ACHN (cell line): ENCODE results near the gene SOWAHA.

Experiments
- DNase-seq: peaks from one replicate; pipeline ENCODE4 v3.0.0-alpha.2; 2015
- in situ Hi-C: cut with HindIII; loops from 2 replicates; pipeline ENCODE4 v1.10.0; 2017; ENCODE audit warnings: low sequenced_read_pairs, low pct_ligation_motif_present, low pct_unique_long_range_greater_than_20kb

The SOWAHA gene

DNA sequence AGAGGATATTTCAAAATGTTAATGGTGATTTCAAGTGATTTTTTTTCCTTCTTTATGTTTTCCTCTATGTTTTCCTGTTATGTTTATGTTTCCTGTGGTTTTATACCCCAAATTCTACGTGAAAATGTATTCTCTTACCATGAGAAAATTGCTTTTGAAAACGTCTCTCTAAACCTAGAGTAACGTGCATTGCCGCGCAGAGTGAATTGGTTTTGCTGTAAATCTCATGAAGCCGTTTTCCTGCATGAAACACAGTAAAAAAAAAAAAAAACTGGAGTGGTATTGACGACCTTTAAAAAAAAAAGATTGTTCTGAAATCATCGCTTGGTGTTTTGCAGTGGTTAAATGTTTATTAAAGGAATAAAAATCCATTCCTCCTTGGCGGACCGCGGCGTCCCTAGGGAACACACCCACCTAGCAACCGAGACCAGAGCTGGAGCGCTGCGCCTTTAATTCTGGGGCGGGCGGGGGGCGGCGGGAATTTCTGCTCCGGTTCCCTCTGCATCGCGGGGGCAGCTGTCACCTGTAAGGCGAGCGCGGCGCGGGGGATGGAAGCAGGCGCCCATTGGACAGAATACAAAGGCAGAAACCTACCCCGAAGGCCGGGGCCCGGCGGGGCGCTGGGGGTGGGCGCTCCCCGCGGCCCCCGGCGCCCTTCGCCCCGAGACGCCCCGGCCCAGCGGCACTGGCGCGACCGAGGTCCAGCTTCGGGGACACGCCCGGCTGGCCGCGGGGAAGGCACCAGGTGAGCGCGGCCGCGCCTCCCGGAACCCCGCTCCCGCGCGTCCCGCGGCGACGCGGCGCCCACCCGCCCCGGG is at the start of gene SOWAHA:
SOWAHA (plus strand) TSS at position 522 of the 818 bp plus-strand sequence. CDS start 320 bp downstream, outside the sequence.
- no peak for DNase-seq
- in situ Hi-C loops = no loop called here

DNA sequence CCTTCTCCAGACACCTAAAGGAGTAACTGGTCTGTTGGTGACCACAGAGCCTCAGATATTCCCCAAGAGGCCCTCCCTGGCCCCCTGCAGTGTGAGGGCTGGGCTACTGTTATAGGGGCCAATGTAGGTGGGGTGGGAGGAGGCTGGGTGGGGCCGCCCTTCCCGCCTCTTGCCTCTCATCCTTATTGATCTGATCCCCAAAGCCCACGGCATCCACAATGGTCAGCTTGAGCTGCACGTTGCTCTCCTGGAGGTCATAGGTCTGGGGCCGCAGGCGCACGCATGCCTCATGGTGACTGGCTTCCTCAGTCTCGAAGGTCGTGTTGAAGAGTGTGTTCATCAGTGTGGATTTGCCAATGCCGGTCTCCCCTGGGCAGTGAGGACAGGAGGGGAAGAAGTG is 49.1 kb upstream of the SOWAHA start:
- in situ Hi-C loops = no loop called here
- no peak for DNase-seq

DNA sequence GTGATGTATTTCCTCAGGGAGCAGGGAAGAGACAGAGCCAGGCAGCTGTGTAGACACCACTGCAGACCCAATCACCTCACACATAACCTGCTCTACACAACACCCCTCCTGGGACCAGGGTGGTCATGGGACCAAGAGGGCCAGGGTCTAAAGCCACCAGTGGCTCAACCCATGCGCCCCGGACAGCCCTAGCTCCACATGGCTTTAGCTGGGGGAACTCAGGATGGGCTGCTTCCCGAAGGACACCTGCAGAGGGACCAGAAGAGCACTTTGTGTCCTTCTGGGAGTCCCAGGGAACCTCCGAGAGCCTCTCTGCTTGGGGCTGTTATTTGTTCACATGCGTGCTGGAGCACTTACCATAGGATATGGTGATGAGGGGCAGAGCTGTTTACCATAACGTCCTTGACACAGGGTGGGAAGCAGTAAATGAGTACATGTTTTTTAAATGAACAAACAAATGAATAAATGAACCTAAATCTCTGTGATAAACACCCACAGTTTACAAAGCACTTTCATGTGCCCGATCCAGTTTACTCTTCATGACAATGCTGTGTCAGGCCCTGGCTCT is 48.3 kb upstream of the SOWAHA start:
- in situ Hi-C loops = no loop called here
- DNase-seq = no peak

DNA sequence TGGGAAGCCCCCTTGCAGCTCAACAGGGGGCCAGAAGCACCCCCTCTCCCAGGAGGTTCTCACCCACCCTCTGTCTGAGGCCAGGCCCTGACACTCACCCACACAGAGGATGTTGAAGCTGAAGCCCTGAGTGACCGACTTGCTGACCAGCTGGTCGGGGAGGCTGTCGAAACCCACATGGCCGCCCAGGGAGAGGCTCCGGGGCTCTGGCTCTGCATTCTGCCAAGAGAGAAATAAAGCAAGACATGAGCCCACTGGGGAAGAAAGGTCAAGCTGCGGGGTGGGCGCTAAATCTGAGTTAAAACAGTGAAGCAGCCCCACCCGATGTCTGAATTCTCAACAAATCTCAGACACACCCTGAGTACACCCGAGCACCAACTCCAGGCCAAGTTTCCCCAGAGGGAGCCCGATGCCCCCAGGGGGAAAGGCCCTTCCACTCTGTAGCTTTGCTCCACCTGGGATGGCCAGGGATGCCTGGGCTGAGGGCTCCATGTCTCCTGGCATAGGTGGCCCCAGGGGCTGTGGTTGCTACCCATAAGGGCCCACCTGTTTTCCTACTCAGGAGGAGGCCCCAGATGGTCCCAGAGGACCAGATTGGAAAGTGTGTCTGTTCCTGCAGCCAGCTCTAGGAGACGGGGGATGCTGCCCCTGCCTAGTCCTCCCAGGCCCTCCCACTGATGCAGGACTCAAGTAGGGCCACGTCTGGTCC is 47.6 kb upstream of the SOWAHA start:
- DNase-seq = no peak
- in situ Hi-C loops = no loop called here

DNA sequence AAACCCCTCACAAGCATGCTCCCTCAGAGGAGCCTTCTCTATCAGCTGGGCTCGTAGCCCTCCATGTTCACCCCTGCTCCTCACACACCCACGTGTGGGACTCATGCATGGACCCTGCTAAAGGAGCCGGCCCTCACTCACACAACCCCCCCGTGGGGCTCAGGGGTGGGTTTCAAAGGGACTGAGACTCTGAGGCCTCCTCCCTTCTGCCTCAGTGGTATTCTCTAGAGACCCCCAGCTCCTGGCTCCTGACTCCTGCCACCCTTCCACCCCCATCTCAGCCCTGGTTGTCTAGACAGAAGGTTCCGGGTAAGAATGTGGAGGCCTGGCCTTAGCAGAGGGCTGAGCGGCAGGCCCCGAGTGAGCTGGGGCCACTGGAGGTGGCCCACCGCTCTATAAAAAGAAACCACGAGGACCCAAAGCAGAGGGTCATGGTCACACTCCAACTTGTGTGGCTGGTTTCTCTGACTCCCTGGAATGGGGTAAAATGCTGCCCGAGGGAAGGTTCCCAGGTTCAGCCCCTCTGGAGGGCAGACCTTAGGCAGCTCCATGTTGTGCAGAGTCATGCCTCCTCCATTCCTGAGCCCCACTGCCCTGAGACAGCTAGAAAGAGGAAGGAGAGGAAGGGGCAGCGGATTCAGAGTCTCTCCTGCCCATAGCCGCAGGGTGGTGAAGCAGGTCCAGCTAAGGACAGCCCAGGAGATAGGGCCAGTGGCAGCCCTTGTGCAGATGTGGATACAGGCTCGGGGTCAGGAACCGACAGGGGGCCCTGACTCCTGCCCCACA is 46.9 kb upstream of the SOWAHA start:
- no peak for DNase-seq
- in situ Hi-C loops = no loop called here

DNA sequence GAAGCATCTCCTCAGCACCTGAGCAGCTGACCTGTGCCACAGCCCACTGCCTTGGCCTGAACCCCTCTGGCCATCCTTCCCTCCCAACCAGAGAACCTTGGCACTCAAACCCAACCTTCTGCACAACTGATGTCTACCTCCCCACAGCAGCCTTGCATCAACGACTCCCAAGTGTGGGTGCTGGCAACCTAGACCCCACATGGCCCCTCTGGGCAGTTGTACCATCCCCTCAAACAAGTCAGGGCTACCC is 46.4 kb upstream of the SOWAHA start:
- no peak for DNase-seq
- in situ Hi-C loops = no loop called here

DNA sequence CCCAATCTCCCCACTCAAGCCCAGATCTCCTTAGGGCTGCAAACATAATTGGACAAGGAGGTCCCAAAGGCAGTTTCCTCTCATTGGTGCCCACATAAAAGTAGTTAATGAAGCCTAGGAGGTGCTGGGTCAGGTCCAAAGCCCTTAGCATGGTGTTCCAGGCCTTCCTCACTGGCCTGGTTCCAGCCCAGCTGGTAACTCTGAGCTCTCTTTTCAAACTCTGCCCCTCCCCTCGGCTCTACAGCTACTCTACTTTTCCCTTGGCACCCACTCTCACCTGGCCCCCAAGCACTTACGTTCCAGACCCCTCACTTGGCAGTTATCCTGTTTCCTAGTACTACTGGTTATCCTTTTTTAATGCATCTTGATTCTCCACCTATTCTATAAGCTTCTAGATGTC is 46.0 kb upstream of the SOWAHA start:
- in situ Hi-C loops = no loop called here
- no peak for DNase-seq

DNA sequence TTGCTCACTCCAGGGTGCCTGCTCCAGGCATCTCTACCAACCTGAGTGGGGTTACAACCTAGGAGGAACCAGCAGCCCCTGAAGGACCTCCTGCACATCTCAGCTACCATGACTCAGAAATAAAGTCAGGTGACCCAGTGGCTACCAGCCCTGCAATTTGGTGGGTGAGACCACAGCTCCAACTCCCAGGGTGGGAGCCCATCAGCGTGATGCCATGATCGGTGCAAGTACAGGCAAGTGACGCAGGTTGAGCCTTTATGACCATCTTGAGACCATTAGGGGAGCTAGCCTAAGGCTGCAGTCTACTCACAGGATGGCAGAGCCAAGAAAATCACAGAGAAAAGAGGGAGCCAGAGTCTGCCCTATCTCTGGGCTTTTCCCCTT is 44.6 kb upstream of the SOWAHA start:
- in situ Hi-C loops = no loop called here
- DNase-seq = no peak

DNA sequence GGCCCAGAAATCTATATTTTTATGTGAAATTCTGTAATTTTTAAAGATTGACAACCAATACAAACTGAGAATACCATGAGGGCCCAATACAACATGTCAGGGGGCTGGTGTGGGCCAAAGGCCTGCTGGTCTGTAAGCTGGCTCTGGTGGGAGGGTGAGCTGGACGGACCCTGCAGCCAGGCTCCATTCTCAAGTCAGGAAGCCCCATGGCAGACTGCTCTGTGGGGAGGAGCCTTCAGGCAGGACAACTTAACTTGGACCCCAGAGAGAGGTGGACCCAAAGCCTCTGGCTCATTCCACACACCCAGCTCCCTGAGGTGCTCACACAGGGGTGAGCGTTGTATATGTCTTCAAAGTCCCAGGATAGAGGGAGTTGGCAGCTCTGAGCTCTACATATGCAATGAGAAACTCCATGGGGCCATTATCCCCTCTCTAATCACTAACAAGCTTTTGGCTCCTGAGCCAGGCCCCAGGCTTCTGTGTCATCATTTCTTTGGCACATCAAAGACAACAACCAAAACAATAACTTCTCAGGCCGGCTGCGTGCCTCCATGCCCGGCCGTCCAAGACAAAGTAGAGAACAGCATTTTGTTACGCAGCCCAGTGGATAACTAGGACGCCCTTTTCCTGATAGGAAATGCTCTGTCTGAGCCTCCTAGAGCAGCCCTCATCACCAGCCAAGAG is 42.5 kb upstream of the SOWAHA start:
- no peak for DNase-seq
- in situ Hi-C loops = no loop called here

DNA sequence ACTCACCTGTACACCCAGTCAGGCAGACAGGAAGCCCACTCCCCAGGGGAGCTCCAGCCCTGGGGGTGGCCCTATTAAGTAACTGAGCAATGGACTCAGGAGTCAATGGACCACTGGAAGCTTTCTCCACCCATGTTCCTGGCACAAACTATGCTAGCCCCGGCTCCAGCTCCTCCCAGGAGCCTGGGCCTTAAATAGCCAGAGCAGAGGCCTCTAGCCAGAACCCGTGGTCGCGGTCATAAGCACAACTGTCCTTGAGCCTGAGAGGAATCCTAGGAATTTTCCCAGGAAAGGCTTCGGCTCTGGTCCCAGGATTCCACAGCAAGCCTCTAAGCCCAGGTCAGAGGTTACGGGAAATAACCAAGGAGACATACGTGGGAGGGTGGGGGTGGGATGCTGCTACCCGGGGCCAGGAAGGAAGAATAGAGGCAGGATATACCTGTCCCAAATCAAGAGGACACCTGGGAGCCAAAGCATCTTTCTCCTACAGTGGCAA is 41.6 kb upstream of the SOWAHA start:
- in situ Hi-C loops = no loop called here
- DNase-seq = peak; percentile 80

DNA sequence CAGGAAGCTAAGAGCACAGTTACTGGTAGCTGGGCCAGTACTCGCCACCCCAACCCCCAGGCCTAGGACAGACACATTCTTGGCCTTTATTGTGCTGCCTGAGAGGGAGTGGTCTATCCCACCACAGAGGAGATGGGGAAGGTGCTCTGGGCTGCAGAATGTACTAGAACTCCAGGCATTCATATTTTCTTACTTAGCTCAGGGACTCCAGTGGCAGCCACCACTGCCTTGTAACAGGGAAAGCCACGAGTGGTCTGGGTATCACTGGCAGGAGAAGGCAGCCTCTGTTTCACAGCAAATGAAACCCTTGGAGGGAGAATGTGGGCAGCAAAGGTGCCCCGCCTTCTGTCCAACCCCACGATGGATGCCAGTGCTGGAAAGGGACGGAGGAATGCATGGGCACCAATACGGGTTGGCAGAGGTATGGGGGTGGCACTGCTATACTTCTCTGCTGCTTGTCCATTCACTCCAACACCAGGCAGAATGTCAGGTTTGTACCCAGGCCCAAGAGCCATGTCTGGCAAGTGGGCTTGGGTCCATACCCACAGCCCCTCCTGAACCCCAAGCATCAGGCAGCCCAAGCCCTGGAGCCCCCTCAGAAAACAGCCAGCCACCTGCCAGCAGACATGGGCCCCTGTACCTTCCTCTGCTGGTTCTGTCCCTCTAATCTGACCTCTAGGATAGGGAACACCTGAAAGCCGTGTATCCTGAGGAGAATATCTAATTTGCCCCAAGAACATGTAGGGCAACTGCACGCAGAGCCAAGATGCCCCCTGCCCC is 40.6 kb upstream of the SOWAHA start:
- in situ Hi-C loops = no loop called here
- DNase-seq = no peak

DNA sequence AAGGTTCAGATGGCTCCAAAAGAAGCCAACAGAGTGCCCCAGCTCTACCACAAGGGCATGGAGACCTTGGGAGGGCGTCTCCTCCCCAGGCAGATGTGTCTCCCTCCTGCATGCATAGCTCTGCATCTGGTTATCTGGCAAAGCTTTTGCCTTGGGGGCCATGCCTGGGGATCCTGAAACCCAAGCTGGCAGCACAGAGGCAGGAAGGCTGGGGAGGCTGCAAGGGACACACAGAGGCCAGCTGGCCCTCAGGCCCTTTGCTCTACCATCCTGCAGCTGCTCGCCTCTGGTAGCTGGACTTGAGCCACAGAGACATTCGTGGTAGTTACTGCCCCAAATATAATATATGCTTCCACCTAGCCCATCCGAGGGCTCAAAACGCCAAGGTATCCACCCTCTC is 40.0 kb upstream of the SOWAHA start:
- DNase-seq = no peak
- in situ Hi-C loops = no loop called here

DNA sequence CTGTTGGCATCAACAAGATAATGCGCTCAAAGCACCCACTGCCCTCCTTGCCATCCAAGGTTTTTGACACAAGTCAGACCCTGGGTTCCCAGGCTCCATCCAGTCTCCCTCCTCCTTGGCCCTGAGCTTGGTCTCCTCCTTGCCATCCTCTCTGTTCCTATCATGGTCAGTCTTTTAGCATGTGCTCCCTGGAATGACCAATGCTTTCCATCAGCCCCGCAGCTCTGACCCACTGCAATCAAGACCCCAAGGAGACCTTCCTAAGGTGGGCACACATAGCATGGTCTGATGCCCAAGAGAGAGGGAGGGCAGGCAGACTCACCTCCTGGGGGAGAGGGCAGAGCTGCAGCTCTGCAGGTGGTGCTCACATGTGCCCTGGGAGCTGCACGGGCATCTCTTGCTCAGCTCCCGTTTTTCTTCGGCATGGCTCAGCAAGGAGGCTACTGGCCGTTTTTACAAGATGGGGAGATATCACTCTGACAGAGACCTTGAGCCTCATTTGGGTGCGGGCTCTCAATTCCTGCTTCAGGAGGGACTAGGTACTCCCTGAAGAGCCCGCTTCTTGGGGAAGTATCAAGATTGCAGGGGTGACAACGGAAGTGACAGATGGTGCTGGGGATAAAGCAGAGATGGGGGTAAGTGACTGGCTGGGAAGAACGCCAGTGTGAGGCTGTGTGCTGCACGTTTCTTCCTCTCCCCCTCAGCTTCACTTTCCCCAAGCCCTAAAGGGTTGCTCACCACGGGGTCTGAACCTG is 39.3 kb upstream of the SOWAHA start:
- DNase-seq = no peak
- in situ Hi-C loops = no loop called here

DNA sequence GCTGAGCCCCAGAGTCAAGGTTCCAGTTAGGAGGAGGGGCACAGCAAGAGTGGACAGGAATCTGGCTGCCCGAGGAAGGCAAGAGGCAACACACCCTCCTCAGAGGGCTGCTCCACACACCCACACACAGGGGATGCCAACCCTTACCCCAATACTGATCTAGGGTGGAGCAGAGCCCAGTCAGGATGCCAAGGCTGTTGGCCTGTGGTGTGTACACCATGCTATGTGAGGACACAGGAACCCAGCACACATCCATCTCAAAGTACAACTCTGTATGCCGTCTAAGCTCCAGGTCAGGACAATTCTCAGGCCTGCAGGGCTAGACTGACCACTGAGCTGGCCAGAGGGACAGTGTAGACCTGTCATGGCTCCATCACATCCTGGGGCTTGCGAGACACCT is 38.7 kb upstream of the SOWAHA start:
- no peak for DNase-seq
- in situ Hi-C loops = no loop called here

DNA sequence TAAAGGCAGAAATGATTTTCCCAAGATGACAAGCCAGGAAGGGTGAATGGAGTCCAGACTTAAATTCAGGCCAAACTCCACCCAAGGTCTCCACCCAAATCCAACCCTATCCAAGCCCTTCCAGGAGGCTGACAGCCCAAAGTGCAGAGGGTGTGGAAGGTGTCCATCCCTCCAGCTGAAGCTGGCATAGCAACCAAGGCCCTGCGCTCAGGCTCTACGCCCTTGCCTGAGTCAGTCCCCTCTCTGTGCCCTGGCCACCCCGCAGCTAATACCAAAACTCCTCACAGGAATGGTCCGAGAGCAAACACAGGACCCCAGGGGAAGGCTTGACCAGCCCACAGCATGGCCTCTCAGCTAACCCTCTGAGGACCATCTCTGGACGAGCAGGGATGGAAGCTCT is 38.2 kb upstream of the SOWAHA start:
- in situ Hi-C loops = no loop called here
- no peak for DNase-seq

DNA sequence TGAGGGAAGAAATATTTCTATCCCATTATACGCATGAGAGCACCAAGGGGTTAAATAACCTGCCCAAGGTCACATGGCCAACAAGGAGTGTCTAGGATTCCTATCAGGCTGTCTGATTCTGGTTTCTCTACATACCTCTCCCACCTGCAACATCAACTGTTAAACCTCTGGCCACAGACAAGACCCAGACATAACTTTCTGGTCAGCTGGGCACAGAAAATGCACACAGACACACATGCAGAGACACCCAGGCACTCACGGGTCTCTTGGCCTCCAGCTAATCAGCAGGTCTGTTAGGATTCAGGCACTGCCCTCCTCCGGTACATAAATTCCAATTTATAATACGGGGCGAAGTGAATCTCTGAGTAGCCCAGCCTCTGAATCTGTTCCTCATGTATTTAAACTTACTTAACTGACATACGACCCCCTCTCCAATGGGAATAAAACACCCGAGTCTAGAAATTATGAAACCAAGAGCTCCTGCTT is 37.6 kb upstream of the SOWAHA start:
- DNase-seq = peak; percentile 59

More for the DNA sequence above, 37.6 kb upstream of the SOWAHA start:
- in situ Hi-C loops = no loop called here
